Adrenal gland (tissue), 12 donors: Measurements from ENCODE around the gene SAMM50. TPM values are rescaled to one million over a fixed set of nuclear protein-coding genes. Genes with fewer than 3 reads are reported as not detected.

Experiments used
- DNase-seq, 7 donors: peaks; one replicate each; pipeline ENCODE4 v3.0.0-alpha.2; 2019 to 2020
- H3K27ac ChIP-seq, 5 donors: fragments of 200-600 bp; sonication (generic) in 4 of 5; 1 replicate in 3 of 5; 2 replicates in 2 of 5; pipeline versions ENCODE4 v1.5.1 to v1.8.0; 2016 to 2020; ENCODE audit warnings: mild to moderate bottlenecking in 1 of 5
- H3K27me3 ChIP-seq: fragments of 200-600 bp; 2 replicates; pipeline ENCODE4 v1.8.0; 2021
- H3K36me3 ChIP-seq, 2 donors: fragments of 200-600 bp; replicated peaks in 1 of 2; 1 replicate in 1 of 2; 2 replicates in 1 of 2; pipeline versions ENCODE4 v1.5.1 to v1.8.0; 2018 to 2022
- H3K4me1 ChIP-seq, 2 donors: fragments of 200-600 bp; replicated peaks in 1 of 2; 1 replicate in 1 of 2; 2 replicates in 1 of 2; pipeline versions ENCODE4 v1.5.1 to v1.8.0; 2018 to 2021
- H3K4me3 ChIP-seq, 4 donors: fragments of 200-600 bp; sonication (generic) in 3 of 4; one replicate each; pipeline ENCODE4 v1.5.1; 2016 to 2018
- H3K9me3 ChIP-seq, 3 donors: fragments of 200-600 bp; sonication (generic) in 1 of 3; replicated peaks in 1 of 3; 1 replicate in 2 of 3; 2 replicates in 1 of 3; pipeline versions ENCODE4 v1.5.1 to v1.8.0; 2016 to 2021
- CTCF ChIP-seq, 6 experiments: fragments of 450-650 bp in 4 of 6; fragments of 200-600 bp in 2 of 6; sonication (generic) in 1 of 6; IDR thresholded peaks; 1 replicate in 5 of 6; 2 replicates in 1 of 6; pipeline versions ENCODE4 v1.5.1 to v1.8.0; 2016 to 2021; ENCODE audit warnings: antibody characterized with exemption in 6 of 6, mild to moderate bottlenecking in 2 of 6, moderate library complexity in 1 of 6
- POLR2A ChIP-seq, 2 donors: fragments of 450-650 bp; IDR thresholded peaks; one replicate each; pipeline ENCODE4 v1.6.1; 2017; ENCODE audit warnings: antibody characterized with exemption in 2 of 2, mild to moderate bottlenecking in 2 of 2, moderate library complexity in 1 of 2
- WGBS, 4 donors: extraction: QIAGEN DNeasy Blood & Tissue Kit in 2 of 4; methylation state at CpG; one replicate each; pipeline versions ENCODE4 v1.1.5 to v1.1.7; 2013 to 2017; 5-methylcytosine and 5-hydroxymethylcytosine counted together
- intact Hi-C, 2 donors: fragments of 100-400 bp; cut with DNase I; formaldehyde crosslinking; loops; one replicate each; pipeline versions ENCODE4 v1.14.1 to v1.15.0; 2022 to 2023
- polyA plus RNA-seq, 3 donors: library from polyadenylated mRNA; stranded (reverse); fragments of 200-250 nt in 2 of 3; fragments of 350-450 nt in 1 of 3; fragmentation: Illumina TruSeq in 1 of 3; extraction: RNeasy Lipid Tissue Mini Kit (QIAGEN cat#74804) in 1 of 3; gene quantifications; one replicate each; pipeline ENCODE4 v1.2.3, GENCODE V29; 2013 to 2014
- total RNA-seq, 9 donors: library from RNA; depleted of rRNA in 4 of 9; stranded (reverse); fragments of >200 nt in 4 of 9; fragments of 120-200 nt in 1 of 9; fragmentation: NEBNext Ultra II Directional in 1 of 9; extraction: Animal tissue kit (Norgen Biotek cat#: 25700) in 1 of 9; gene quantifications; one replicate each; pipeline versions ENCODE4 v1.1.0 to v1.2.4, GENCODE V29; 2013 to 2023
- donor health status: healthy with polysubstance abuse.
- donor health status: Bipolar disorder and iron deficiency.
- donor health status: DM: yes; HTN: yes; CAD: no.
- donor health status: DM: no; HTN: no; CAD: no.
- donor health status: DM: no; HTN: no; CAD: no.
- donor health status: DM: yes; HTN: yes; CAD: no.

SAMM50 gene
- total and polyA plus RNA-seq, 12 donors, result 15.8 to 91.5 (median 57.2) TPM

GRCh38 chr22:43910178-43910695, 45.0 kb upstream of the SAMM50 start:
- Histone ChIP-seq H3K27me3 (no peaks in the 10 kb centered on the region), H3K4me1 (no peaks in the 10 kb centered on the region), H3K4me3 (no peak overlapping the region), H3K36me3 (no peaks in the 10 kb centered on the region), H3K9me3 (no peaks in the 10 kb centered on the region), H3K27ac (no peak overlapping the region)
- intact Hi-C loops, result no loop called here
- WGBS, 4 donors, result 65 to 70% (median 66%) methylated on average over 4 to 6 of the region's 6 CpGs
- no peak for DNase-seq
- no peak for TF ChIP-seq POLR2A (IDR thresholded peaks at IDR 0.05)
- no peak for TF ChIP-seq CTCF (IDR thresholded peaks at IDR 0.05)

DNA sequence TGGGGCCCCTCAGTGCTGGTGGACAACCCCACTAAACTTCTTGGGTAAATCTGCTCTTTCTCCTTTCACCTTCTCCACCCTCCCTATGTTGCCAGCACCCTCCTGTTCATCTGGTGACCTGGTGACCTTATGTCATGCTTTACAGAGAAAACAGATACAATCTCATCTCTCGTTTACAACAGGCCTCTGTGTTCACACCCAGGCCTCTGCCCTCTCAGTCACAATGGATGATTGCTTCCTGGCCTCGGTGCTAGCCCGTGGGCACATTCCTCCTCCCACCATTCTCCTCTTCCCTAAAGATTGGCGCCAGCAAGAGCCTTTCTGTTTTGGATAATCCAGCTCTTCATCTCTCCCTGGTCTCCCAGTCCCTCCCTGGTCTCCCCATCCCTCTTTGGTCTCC, 43.9 kb upstream of the SAMM50 start:
- no peak for TF ChIP-seq CTCF (IDR thresholded peaks at IDR 0.05)
- TF ChIP-seq POLR2A (IDR thresholded peaks at IDR 0.05), result no peak

DNA sequence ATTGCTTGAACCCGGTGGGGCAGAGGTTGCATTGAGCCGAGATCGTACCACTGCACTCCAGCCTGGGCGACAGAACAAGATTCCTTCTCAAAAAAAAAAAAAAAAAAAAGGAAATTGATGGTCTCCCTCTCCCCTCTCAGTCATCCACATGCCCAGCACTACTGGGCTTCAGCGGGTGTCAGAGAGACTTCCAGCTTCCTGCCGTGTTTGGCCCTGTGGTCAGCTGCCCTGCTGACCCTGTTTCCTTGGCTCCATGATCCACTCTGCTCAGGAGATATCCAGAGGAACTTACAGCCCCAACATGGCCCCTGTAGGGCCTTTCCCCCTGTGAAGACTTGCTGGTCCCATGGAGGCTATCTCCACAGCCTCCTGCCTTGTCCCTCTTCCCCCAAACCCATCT, 37.7 kb upstream of the SAMM50 start:
- no peak overlapping the region for H3K27ac ChIP-seq
- no peaks in the 10 kb centered on the region for H3K9me3 ChIP-seq
- TF ChIP-seq POLR2A (IDR thresholded peaks at IDR 0.05), result no peak
- TF ChIP-seq CTCF (IDR thresholded peaks at IDR 0.05), result no peak
- 68 to 90% (median 81%) methylated on average over 6 of the region's 6 CpGs for WGBS, 4 donors
- DNase-seq, result no peak
- H3K4me3 ChIP-seq, result no peak overlapping the region
- no peaks in the 10 kb centered on the region for H3K4me1 ChIP-seq
- no peaks in the 10 kb centered on the region for H3K27me3 ChIP-seq
- intact Hi-C loops, result no loop called here
- H3K36me3 ChIP-seq, result no peaks in the 10 kb centered on the region

More for the DNA sequence above, 43.9 kb upstream of the SAMM50 start:
- DNase-seq, result no peak
- intact Hi-C loops, result no loop called here
- H3K9me3 ChIP-seq, result no peaks in the 10 kb centered on the region
- no peaks in the 10 kb centered on the region for H3K27me3 ChIP-seq
- H3K27ac ChIP-seq, result no peak overlapping the region
- no peaks in the 10 kb centered on the region for H3K4me1 ChIP-seq
- no peak overlapping the region for H3K4me3 ChIP-seq
- 19 to 45% (median 27%) methylated on average over 4 of the region's 4 CpGs for WGBS, 4 donors
- H3K36me3 ChIP-seq, result no peaks in the 10 kb centered on the region

DNA sequence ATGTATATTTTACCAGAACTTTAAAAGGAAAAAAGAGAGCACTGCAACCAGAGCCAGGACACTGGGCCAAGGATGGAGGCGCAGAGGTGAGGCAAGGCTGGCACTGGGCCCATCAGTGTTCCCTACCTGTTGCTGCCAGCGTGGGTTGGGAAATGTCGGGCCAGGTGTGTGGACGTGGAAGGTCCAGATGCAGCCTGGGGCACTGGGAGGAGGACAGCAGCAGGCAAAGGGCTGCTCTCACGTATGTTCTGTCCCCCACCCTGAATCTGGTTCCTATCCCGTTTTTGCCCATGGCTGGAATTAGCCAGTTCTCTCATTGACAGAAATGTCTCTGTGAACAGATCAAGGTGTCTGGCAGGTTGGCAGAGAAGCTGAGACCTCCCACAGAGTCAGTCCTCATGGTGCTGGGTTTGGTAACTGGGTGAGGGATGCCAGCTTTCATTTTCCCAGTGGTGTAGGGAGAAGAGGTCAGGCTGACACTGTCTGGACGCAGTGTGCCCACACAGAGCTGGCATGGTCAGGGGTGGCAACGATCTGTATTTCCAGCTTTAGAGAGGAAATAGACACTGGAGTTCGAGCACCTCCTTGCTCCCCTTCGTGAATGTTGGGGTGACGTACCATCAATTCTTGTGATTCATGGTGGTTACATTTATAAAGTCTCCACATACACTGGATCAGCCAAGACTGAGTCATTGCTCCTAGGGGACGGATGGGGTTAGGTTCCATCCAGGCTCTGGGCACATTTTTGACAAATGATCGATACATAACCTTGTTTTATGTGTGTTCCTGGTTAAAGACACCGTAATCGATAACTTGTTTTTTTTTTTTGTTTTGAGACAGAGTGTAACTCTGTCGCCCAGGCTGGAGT, 35.9 kb upstream of the SAMM50 start:
- Histone ChIP-seq H3K36me3 (no peaks in the 10 kb centered on the region), H3K9me3 (no peaks in the 10 kb centered on the region), H3K27ac (no peak overlapping the region), H3K27me3 (no peaks in the 10 kb centered on the region), H3K4me3 (no peak overlapping the region), H3K4me1 (peaks cover 6 to 7% of the 10 kb centered on the region in 2 donors)
- 71 to 82% (median 75%) methylated on average over 15 to 16 of the region's 16 CpGs for WGBS, 4 donors
- intact Hi-C loops, result no loop called here
- no peak for DNase-seq
- no peak for TF ChIP-seq CTCF (IDR thresholded peaks at IDR 0.05)
- TF ChIP-seq POLR2A (IDR thresholded peaks at IDR 0.05), result no peak
